ENCODE results near the gene SGK1.
"Not testable (repeated sequence)": the region's sequence is repeated elsewhere in the genome, so short reads cannot be mapped to it uniquely, and the experiment has no call there.

The SGK1 gene

DNA sequence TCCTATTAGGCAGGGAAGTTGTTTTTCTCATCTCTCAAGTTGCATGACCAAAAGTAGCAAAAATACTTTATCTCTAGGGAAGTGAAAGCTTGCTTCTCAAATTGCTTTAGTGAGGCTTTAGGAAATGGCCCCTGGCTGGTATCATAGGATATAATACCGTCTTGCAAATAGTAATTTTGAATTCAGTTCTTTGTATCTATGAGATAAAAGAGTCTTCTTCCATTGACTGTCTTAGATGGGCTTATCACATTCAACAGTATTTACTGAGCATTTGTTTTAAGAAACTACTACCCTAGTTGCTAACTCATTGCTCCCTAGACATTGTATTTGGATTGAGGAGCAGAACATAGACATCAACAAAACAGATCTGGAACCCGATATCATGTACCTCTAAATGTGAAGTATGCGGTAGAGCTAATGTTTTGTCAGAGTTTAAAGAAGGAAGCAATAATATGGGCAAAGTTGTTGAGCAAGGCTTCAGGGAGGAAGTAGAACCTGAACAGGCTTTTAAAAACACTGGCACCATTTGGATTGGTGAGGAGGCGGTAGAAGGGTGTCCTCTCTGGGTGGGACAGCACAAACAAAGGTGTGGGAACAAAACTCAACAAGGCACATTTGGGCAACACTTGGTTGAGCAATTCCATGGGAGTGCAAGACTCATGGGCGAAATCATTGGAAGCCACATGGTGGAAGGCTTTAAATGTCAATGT lies 101.5 kb downstream of the SGK1 start:
- no peak for DNase-seq

DNA sequence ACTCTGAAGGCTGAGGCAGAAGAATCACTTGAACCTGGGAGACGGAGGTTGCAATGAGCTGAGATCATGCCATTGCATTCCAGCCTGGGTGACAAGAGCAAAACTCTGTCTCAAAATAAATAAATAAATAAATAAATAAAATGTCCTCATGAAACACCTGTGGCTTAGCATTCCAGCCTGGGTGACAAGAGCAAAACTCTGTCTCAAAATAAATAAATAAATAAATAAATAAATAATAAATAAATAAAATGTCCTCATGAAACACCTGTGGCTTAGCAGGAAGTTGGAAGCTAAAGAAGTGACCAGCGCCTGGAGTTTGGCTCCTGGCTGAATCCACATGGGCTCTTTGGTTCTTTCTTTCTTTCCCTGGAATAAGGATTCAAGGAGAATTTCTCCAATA lies 104.5 kb downstream of the SGK1 start:
- DNase-seq: not testable (repeated sequence)

DNA sequence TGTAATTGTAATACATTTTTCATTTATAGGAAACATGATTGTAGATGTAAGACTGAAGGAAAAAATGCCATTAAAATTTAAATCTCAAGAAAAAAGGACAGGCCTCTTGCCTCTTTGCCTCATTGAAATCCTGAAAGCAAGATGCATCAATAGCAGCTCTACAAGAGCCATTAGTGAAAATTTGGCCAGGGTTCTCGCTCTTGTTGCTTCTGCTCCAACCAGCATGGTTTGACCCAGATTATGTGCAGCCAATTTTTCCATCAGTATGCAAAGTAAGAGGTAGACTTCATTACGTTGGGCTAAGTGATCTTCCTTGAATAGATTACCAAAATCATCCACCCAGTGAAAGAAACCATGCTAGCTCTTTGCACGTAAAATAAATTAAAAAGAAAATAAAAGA lies 106.6 kb downstream of the SGK1 start:
- no peak for DNase-seq

- no peak for DNase-seq
Observed at GRCh38 chr6:134207421-134207820, 110.5 kb downstream of the SGK1 start.

DNA sequence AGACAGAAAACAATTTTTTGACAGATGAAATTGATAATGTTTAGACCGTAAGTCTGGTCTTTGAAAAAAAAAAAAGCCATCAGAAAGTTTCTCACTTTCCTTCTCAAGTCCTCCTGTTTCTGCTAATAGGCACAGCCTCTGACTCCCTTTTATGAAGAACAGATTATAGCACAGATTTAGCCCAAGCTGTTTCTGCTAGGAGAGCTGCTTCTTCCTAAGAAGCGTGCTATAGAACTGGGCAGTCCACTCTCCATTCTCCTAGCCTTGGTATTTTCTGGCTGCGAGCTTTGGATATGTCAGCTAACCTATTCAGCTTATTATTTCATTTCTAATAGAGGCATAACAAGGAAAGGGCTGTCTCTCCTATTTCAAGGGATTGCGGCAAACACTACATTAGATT lies 112.5 kb downstream of the SGK1 start:
- no peak for DNase-seq

DNA sequence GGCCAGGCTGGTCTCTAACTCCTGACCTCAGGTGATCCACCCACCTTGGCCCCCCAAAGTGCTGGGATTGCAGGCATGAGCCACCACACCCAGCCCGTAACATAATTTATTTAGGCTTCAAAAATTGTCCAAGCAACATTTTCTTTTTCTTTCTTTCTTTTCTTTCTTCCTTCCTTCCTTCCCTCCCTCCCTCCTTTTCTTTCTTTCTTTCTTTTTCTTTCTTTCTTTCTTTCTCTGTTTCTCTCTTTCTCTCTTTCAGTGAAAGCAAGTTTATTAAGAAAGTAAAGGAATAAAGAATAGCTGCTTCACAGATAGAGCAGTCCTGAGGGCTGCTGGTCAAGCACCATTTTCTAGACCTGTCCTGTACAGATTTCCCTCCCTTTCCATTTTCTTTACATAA lies 113.2 kb downstream of the SGK1 start:
- DNase-seq: not testable (repeated sequence)

- DNase-seq: no peak
Observed at GRCh38 chr6:134204031-134204430, 113.9 kb downstream of the SGK1 start.

DNA sequence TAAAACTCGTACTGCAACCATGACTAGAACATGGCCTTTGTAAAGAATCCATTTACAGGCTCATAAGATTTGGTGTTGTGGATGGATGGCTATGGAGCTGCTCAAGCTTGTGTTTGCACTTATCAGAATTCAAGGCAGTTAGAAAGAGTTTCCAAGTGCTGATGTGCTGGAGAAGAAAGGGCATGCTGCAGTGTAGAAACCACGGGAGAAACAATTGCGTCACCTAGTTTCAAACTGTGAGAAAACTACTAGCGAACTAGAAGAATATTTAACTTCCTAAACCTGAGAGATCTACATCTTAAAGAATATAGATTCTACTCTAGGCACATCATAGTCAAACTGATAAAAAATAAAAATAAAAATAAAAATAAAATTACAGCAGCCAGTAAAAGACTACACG lies 116.2 kb downstream of the SGK1 start:
- no peak for DNase-seq

DNA sequence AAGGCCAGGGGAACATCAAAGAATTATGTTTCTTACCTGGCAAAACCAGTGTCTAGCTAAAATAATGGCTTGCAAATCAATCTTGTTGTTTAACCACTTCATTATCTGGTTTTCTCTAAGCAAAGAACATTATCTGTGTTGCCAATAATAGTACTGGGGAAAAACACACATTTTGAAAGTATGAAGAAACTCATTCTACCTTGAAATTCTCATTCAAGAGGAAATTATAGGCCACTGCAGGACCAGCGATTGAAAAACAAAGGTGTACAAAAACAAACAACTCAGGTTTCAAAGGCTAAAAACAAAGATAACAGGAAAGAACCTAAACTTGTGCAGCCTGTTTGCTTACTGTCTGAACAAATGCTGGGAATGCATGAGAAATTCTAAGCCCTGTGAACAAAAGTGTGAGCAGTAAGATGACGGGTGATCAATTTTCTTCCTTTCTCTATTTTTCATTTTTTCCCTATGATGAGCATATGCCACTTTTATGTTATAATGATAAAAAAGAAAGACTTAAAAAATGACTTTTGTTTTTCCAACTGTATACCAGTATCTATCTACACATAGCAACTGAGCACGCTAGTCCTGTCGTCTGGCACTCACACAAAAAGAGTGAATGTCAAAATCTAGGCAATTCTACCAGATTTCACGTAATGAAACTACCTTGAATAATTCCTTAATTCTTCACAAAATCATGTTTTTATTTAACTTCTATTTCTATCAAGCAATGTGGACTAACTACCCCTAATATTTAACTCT lies 117.9 kb downstream of the SGK1 start:
- no peak for DNase-seq

GRCh38 chr6:134198093-134198492 lies 119.8 kb downstream of the SGK1 start:
- DNase-seq: no peak

DNA sequence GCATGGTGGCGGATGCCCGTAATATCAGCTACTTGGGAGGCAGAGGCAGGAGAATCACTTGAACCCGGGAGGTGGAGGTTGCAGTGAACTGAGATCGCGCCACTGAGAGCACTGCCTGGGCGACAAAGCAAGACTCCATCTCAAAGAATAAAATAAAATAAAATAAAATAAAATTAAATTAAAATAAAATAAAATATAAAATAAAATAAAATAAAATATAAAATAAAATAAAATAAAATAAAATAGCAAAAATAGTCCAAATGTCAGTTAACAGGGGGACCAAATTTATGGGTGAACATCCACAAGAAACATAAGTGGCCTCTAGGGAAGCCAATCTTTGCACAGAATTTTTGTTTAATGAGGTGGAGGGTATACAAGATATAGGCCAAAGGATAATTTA lies 120.2 kb downstream of the SGK1 start:
- DNase-seq: not testable (repeated sequence)

GRCh38 chr6:134196568-134197193 lies 121.2 kb downstream of the SGK1 start:
- no peak for DNase-seq

DNA sequence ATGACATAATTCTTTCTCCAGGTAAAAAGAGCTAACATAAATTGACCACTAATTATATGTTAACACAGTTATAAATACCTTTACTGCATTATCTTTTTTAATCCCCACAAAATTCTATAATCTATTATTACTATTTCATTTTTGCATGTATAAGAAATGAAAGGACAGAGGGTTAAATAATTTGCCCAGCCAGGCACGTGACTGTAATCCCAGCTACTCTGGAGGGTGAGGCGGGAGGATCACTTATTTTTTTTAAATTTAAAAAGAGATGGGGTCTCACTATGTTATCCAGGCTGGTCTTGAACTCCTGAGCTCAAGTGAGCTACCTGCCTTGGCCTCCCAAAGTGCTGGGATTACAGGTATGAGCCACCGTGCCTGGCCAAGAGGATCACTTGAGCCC lies 121.9 kb downstream of the SGK1 start:
- DNase-seq: no peak

- DNase-seq: no peak
Observed at GRCh38 chr6:134195164-134195906, 122.6 kb downstream of the SGK1 start.

DNA sequence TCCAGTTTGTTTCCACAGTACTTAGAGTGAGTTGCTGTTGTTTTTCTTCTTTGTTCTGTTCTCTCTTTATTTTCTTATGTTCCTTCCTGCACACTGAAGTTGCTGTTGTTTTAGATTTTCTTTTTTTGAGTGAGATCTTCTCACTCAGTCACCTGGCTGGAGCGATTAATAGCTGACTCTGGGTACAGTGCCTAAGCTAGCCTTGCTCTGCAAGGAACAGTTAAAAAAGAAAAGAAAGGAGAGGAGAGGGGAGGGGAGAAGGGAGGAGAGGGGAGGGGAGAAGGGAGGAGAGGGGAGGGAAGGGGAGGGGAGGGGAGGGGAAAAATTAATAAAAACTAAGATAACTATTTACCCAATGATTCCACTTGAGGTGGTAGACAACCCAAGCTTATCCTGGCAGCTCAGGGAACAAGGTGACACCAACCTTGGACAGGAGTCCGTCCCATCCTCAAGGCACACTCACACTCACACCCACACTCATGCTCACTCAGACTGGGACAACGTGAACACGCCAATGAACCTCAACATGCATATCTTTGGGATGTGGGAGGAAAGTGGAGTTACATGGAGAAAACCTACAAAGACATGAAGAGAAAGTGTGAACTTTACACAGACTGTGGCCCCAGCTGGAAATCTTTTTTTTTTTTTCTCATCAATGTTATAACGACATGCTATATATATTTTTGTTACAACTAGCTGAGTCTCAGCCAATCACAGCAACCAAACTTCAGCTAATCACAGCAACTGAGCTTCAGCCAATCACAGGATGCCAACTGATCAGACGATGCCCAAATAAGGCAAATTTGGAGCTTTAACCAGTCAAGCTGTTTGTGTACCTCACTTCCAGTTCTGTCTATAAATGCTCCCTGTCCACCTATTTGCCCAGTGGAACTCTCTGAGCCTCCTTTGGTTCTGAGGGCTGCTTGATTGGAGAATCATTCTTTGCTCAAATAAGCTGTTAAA lies 124.1 kb downstream of the SGK1 start:
- no peak for DNase-seq

DNA sequence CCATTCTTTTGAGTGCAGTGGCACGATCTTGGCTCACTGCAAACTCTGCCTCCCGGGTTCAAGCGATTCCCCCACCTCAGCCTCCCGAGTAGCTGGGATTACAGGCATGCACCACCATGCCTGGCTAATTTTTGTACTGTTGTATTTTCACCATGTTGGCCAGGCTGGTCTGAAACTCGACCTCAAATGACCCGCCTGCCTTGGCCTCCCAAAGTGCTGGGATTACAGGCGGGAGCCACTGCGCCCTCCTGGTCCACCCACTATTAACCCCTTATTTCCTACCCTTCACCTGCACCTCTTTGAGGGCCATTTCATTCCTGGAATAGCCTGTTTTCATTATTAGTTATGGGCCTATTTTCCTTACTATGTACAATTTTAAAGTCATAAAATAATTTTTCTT lies 125.3 kb downstream of the SGK1 start:
- not testable (repeated sequence) for DNase-seq

- no peak for DNase-seq
Observed at GRCh38 chr6:134190883-134191282, 127.0 kb downstream of the SGK1 start.

DNA sequence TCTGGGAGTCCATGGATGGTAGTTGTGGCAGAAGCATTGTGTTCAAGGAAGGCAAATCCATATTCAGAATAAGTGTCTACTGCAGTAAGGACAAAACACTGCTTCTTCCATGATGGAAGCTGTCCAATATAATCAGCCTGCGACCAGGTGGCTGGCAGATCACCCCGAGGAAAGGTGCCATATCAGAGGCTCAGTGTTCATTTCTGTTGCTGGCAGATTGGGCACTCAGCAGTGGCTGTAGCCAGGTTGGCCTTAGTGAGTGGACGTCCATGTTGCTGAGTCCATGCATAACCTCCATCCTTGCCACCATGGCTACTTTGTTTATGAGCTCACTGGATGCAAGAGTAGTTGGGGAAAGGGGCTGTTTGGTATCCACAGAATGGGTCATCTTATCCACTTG lies 130.2 kb downstream of the SGK1 start:
- DNase-seq: no peak

DNA sequence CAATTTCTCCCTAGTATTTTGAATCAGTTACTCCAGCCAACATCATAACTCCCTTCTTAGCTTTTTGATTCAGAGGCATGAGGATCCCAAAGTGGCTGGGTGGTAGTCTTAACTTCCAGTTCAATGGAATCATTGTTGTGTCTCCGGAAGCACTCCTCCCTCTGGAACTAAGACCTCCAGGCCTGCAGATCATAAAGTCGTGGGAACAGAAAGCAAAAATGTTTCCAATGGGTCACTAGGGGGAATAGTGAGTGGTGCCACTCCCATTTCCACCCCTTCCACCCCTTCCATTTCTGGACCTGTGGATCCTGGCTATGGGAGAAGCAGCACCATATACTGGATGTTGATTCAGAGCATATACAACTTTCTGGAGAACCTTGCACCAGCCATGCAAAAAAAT lies 130.8 kb downstream of the SGK1 start:
- no peak for DNase-seq

DNA sequence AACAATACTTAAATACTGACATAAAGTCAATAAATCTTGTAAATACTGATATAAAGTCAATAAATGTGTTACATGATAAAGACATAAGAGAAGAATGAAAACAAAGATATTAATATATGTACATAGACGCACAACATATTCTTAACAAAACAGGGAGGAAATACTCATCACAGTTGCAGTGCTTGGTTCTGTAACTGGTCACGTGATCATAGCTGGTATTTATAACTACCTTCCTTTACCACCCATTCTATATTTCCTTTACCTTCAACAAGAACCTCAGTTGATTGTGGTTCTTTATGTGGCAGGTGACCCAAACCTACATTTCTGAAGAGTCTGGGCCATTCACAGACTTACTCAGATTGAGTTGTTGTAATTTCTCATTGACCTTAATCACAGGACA lies 131.6 kb downstream of the SGK1 start:
- DNase-seq: no peak

GRCh38 chr6:134185277-134185676 lies 132.6 kb downstream of the SGK1 start:
- DNase-seq: no peak

DNA sequence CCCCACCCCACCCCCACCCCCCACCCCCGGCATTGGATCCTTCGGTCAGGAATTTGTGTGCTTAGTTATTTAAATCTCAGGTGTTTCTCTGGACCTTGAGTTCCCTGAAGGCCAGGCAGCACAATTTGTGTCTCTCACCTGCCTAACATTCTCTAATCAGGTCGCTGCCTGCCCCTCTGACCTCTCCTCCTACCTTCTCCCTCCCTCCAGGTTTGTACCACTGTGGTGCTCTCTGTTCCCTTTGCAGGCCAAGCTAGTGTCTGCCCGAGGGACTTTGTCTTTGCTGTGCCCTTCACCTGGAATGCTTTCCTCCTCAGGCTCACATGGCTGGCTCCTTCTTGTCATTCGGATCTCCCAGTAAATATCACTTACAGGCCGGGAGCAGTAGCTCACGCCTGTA lies 134.1 kb downstream of the SGK1 start:
- no peak for DNase-seq
